ENCODE data around the gene TAGLN3. TPM values are rescaled to one million over a fixed set of nuclear protein-coding genes. Genes with fewer than 3 reads are reported as not detected.

The TAGLN3 gene
- total and polyA plus RNA-seq, 11 donors: 0.25 to 1.7 (median 0.77) TPM; not detected in 4

- no peaks in the 10 kb centered on the region for H3K9me3 ChIP-seq
- no peak overlapping the region for H3K27ac ChIP-seq
- peaks cover 0 to 27% (median 9%) of the 10 kb centered on the region in 12 donors for H3K4me1 ChIP-seq
- H3K36me3 ChIP-seq: peaks cover 0 to 100% (median 39%) of the 10 kb centered on the region in 9 donors
- no peak for ATAC-seq
- H3K27me3 ChIP-seq: no peaks in the 10 kb centered on the region
- intact Hi-C loops (cut with DNase I): loop anchor here in 1 of 10 donors (5.0 kb wide), 1 partner anchor 35 kb away; no protein-coding TSS in a partner anchor
- no peak for DNase-seq
- H3K4me3 ChIP-seq: no peak overlapping the region
- TF ChIP-seq POLR2A (IDR thresholded peaks at IDR 0.05) (no peak), CTCF (IDR thresholded peaks at IDR 0.05) (no peak)
- 52 to 59% (median 57%) methylated on average over 4 of the region's 4 CpGs for WGBS, 4 donors
Observed at GRCh38 chr3:111956995-111957734, 41.6 kb upstream of the TAGLN3 start.

DNA sequence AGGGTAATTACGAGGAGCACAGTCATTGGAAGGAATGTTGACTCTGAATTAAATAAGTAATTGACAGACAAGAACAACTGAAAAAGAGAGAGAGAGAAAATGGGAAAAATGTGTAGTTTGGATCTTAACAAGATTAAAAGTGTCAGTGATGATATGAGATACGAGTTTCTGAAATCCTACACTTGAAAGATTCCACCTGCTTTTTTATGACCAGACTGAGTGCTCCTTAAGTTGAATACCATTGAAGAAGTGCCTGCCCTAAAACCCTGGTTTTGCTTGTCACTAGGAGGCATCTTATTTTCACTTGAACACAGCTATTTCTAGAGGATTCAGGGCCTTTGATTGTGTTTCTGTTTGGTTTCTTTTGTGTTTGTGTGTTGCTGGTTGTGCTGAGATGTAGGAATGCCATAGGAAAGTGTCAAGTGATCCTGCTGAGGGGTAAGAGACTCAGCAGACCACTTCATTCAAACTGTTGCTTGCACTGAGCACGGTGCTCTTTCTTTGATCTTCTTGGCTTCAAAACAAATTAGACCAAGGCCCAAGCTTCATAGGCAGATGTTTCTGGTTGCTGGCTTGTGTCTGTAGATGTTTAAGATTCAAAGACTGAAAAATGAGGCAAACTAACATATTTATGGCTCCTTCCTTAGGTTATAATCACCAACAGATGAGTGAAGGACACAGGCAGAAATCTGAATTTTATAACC is 37.1 kb upstream of the TAGLN3 start:
- intact Hi-C loops (cut with DNase I): loop anchor here in 1 of 10 donors (5.0 kb wide), 1 partner anchor 34 kb away; no protein-coding TSS in a partner anchor
- H3K27ac ChIP-seq: no peak overlapping the region
- H3K9me3 ChIP-seq: no peaks in the 10 kb centered on the region
- DNase-seq (no peak), ATAC-seq (no peak)
- TF ChIP-seq CTCF (IDR thresholded peaks at IDR 0.05) (no peak), POLR2A (IDR thresholded peaks at IDR 0.05) (no peak)
- no peaks in the 10 kb centered on the region for H3K27me3 ChIP-seq
- peaks cover 0 to 19% (median 6%) of the 10 kb centered on the region in 12 donors for H3K4me1 ChIP-seq
- 49 to 78% (median 70%) methylated on average over 3 of the region's 3 CpGs for WGBS, 4 donors
- peaks cover 0 to 98% (median 20%) of the 10 kb centered on the region in 9 donors for H3K36me3 ChIP-seq
- no peak overlapping the region for H3K4me3 ChIP-seq

DNA sequence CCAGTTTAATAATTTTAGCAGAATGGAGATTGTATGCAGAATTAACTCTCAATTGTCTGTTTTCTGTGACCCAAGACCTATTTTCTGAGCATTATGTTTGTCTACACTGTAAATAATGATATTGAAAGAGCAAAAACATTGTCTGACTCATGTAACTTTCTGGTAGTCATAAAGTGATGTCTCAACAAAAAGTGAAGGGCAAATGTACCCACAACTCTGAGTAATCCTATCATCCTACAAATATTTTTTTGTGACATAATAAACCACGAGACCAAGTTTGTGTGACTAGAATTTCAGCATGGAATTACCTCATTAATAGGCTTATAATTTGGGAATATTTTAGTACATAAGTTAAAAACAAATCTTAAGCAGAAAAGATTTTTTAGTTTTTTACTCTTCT is 35.3 kb upstream of the TAGLN3 start:
- ATAC-seq: no peak

More for the DNA sequence above, 35.3 kb upstream of the TAGLN3 start:
- Histone ChIP-seq H3K4me3 (no peak overlapping the region), H3K4me1 (peaks cover 0 to 27% (median 17%) of the 10 kb centered on the region in 12 donors), H3K27me3 (no peaks in the 10 kb centered on the region), H3K27ac (no peak overlapping the region), H3K9me3 (no peaks in the 10 kb centered on the region), H3K36me3 (peaks cover 0 to 96% (median 20%) of the 10 kb centered on the region in 9 donors)
- 82 to 89% (median 85%) methylated on average over 1 of the region's 1 CpG for WGBS, 4 donors
- intact Hi-C loops (cut with DNase I): loop anchor here in 1 of 10 donors (5.0 kb wide), 1 partner anchor 36 kb away; no protein-coding TSS in a partner anchor
- TF ChIP-seq POLR2A (IDR thresholded peaks at IDR 0.05) (no peak), CTCF (IDR thresholded peaks at IDR 0.05) (no peak)
- no peak for DNase-seq
